Right cardiac atrium (tissue), 5 donors: ENCODE measurements around the gene TBC1D2B. TPM values are rescaled to one million over a fixed set of nuclear protein-coding genes. Genes with fewer than 3 reads are reported as not detected.
"Not testable (repeated sequence)": the region's sequence is repeated elsewhere in the genome, so short reads cannot be mapped to it uniquely, and the experiment has no call there.

Experiments used
- ATAC-seq, 2 donors: fragments of 200-7000 bp; cut with Tn5 transposase; one replicate each; pipeline versions ENCODE4 v1.8.0 to v1.9.1; 2020; ENCODE audit warnings: moderate library complexity in 2 of 2, mild to moderate bottlenecking in 1 of 2
- DNase-seq, 3 donors: peaks; one replicate each; pipeline ENCODE4 v3.0.0-alpha.2; 2020
- H3K27ac ChIP-seq: one replicate; pipeline ENCODE4 v1.5.1; 2013; ENCODE audit warnings: mild to moderate bottlenecking, low read length, control low read depth, moderate library complexity
- H3K27me3 ChIP-seq: one replicate; pipeline ENCODE4 v1.6.1; 2013; ENCODE audit not compliant: control insufficient read depth, insufficient read depth
- H3K4me1 ChIP-seq: one replicate; pipeline ENCODE4 v1.6.1; 2013; ENCODE audit warnings: low read length; ENCODE audit not compliant: control insufficient read depth, insufficient read depth
- H3K4me3 ChIP-seq: one replicate; pipeline ENCODE4 v1.5.1; 2013; ENCODE audit warnings: low read length, control low read depth
- H3K9me3 ChIP-seq: one replicate; pipeline ENCODE4 v1.6.1; 2013; ENCODE audit warnings: low read length; ENCODE audit not compliant: control insufficient read depth
- WGBS: extraction: QIAGEN DNeasy Blood & Tissue Kit; methylation state at CpG from one replicate; pipeline ENCODE4 v1.1.7; 2013; 5-methylcytosine and 5-hydroxymethylcytosine counted together
- intact Hi-C, 4 donors: fragments of 100-400 bp; cut with DNase I; formaldehyde crosslinking; loops; one replicate each; pipeline versions ENCODE4 v1.11.0 to v1.14.0; 2022 to 2023
- polyA plus RNA-seq: library from polyadenylated mRNA; stranded (reverse); fragments of 200-250 nt; gene quantifications from one replicate; pipeline ENCODE4 v1.2.3, GENCODE V29; 2013
- total RNA-seq, 4 donors: library from RNA; stranded (reverse); fragmentation: NEBNext Ultra II Directional; extraction: Animal tissue kit (Norgen Biotek cat#: 25700); gene quantifications; one replicate each; pipeline ENCODE4 v1.2.1, GENCODE V29; 2021
- donor health status: healthy with polysubstance abuse.
- donor health status: DM: no; HTN: yes; CAD: no.
- donor health status: DM: no; HTN: no; CAD: no.
- donor health status: DM: no; HTN: yes; CAD: no; lungs with severe emphysema.
- donor health status: DM: yes; HTN: yes; CAD: no.

Gene TBC1D2B
- total and polyA plus RNA-seq, 5 donors: 8.2 to 19.8 (median 15.0) TPM

GRCh38 chr15:78000091-78000926, 77.2 kb downstream of the TBC1D2B start:
- 63% methylated on average over 24 of the region's 24 CpGs for WGBS
- ATAC-seq (peak; percentile 61 to 79), DNase-seq (peak; percentile 73 to 91 (median 88))
- no peaks in the 10 kb centered on the region for H3K27me3 ChIP-seq
- H3K9me3 ChIP-seq: no peaks in the 10 kb centered on the region
- H3K4me3 ChIP-seq: no peak overlapping the region
- no peak overlapping the region for H3K27ac ChIP-seq
- intact Hi-C loops: loop anchor here in 1 of 4 donors (10.0 kb wide), 1 partner anchor 104 kb away; no protein-coding TSS in a partner anchor
- peaks cover 3% of the 10 kb centered on the region for H3K4me1 ChIP-seq

DNA sequence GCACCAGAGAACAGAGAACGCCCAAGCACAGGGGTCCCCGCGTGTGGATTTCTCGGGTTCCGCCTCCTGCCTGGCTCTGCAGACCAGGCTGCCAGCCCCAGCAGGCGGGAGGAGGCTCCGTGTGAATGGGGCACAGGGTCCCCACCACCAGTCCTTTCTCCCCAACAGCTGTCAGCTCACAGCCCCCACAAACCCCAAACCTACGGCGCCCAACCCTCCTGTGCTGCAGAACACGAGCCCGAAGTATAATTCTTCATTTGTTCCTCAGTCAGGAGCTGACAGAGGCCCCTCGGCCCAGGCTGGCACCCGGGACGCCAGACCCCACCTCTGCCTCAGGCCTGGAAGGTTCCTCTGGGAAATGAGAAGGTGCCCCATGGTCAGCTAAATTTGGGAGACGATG, 78.0 kb downstream of the TBC1D2B start:
- no peak overlapping the region for H3K27ac ChIP-seq
- no peaks in the 10 kb centered on the region for H3K9me3 ChIP-seq
- H3K4me1 ChIP-seq: peaks cover 2% of the 10 kb centered on the region
- intact Hi-C loops: no loop called here
- no peaks in the 10 kb centered on the region for H3K27me3 ChIP-seq
- ATAC-seq: no peak
- no peak overlapping the region for H3K4me3 ChIP-seq
- DNase-seq: no peak
- 93% methylated on average over 15 of the region's 15 CpGs for WGBS

GRCh38 chr15:77998592-77998991, 78.9 kb downstream of the TBC1D2B start:
- Histone ChIP-seq H3K27me3 (no peaks in the 10 kb centered on the region), H3K4me1 (peaks cover 7% of the 10 kb centered on the region), H3K27ac (no peak overlapping the region), H3K4me3 (no peak overlapping the region), H3K9me3 (no peaks in the 10 kb centered on the region)
- intact Hi-C loops: no loop called here
- no peak for ATAC-seq
- WGBS: 91% methylated on average over 8 of the region's 8 CpGs
- no peak for DNase-seq

DNA sequence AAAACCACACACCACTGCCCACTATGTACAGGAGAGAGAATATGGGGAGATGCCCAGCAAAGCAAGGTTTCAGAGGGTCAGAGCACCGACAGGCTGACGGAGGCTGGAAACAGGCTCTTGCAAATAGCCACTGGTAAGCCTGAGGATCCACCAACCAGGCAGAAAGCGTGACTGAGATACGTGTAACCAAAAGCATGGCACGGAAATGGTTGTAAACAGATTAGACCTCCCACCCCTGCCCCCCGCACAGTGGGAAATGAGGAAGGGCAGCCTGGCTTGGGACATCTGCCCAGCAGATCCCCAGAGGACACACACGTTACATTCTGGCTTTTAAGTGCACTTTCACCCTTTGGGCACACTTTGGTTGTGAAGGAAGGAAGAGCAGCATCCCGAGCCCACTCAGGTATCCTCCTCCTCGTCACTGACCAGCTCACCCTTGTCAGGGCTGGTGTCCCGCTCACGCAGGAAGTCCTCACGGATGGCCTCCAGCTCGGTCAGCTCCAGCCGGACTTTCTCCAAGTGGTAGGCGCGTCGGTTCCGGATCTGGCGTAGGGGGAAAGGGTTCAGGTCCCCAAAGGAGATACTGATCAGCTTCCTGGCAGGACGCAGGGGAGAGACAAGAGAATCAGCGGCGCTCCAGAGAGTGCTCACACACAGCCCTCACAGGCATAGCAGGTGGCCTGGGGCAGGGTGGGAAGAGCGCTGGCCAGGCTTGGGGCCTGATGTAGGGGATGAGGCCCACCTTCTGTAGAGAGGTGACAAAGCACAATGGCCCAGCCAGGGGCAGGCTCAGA, 79.6 kb downstream of the TBC1D2B start:
- H3K4me1 ChIP-seq, intact Hi-C loops, DNase-seq, H3K27me3 ChIP-seq, H3K27ac ChIP-seq, H3K9me3 ChIP-seq, ATAC-seq, H3K4me3 ChIP-seq: not testable (repeated sequence)
- 88% methylated on average over 23 of the region's 23 CpGs for WGBS

- H3K27me3 ChIP-seq: not testable (repeated sequence)
- 92% methylated on average over 6 of the region's 6 CpGs for WGBS
- H3K4me1 ChIP-seq: peaks cover 12% of the 10 kb centered on the region
Observed at GRCh38 chr15:77997221-77997620, 80.3 kb downstream of the TBC1D2B start.

GRCh38 chr15:77996713-77997171, 80.8 kb downstream of the TBC1D2B start:
- H3K27ac ChIP-seq, ATAC-seq, H3K9me3 ChIP-seq, intact Hi-C loops, H3K27me3 ChIP-seq, H3K4me3 ChIP-seq, DNase-seq: not testable (repeated sequence)
- H3K4me1 ChIP-seq: peaks cover 15% of the 10 kb centered on the region
- 67% methylated on average over 4 of the region's 4 CpGs for WGBS

More at GRCh38 chr15:77997221-77997620, 80.3 kb downstream of the TBC1D2B start:
- DNase-seq, H3K27ac ChIP-seq, intact Hi-C loops, H3K9me3 ChIP-seq, ATAC-seq, H3K4me3 ChIP-seq: not testable (repeated sequence)

GRCh38 chr15:77996226-77996625, 81.3 kb downstream of the TBC1D2B start:
- H3K27me3 ChIP-seq, H3K27ac ChIP-seq, H3K4me3 ChIP-seq, H3K9me3 ChIP-seq, intact Hi-C loops, ATAC-seq, DNase-seq: not testable (repeated sequence)
- peaks cover 15% of the 10 kb centered on the region for H3K4me1 ChIP-seq
- 58% methylated on average over 7 of the region's 8 CpGs for WGBS

- WGBS: 61% methylated on average over 4 of the region's 4 CpGs
- H3K4me3 ChIP-seq, ATAC-seq, DNase-seq, H3K9me3 ChIP-seq, intact Hi-C loops, H3K27ac ChIP-seq, H3K27me3 ChIP-seq: not testable (repeated sequence)
- H3K4me1 ChIP-seq: peaks cover 22% of the 10 kb centered on the region
Observed at GRCh38 chr15:77995537-77995918, 82.0 kb downstream of the TBC1D2B start.

DNA sequence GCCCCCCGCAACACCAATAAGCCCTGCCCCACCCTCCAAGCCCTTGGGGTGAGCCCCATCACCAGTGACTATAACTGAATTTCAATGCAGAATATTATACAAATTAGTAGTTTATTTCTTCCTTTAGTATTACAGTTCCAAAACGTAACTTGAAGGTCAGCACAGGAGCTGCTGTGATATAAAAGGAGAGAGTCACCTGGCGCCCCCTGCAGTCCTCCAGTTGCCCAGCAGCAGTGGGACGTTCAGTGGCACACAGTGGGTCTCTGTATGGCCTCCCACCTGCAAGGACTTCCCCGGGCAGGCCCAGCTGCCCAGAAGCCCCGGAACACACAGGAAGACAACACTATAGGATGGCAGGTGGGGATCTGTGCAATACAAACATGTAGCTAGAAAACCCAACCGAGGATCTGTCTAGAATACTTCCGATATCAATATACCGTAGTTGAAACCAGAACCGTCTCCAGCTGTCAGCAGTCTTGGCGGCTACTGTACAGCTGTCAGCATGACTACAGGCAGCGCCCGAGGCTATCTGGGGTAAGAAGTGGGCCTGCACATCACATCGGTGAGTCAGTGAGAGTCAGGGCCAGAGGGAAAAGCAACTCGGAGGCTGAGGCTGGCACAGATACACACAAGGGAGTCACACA, 82.5 kb downstream of the TBC1D2B start:
- ATAC-seq (peak; percentile 30 to 53), DNase-seq (peak in 2 of 3 donors; percentile 73 to 82)
- H3K4me3 ChIP-seq, intact Hi-C loops, H3K27ac ChIP-seq, H3K9me3 ChIP-seq, H3K27me3 ChIP-seq: not testable (repeated sequence)
- WGBS: 46% methylated on average over 15 of the region's 15 CpGs
- peaks cover 23% of the 10 kb centered on the region for H3K4me1 ChIP-seq

DNA sequence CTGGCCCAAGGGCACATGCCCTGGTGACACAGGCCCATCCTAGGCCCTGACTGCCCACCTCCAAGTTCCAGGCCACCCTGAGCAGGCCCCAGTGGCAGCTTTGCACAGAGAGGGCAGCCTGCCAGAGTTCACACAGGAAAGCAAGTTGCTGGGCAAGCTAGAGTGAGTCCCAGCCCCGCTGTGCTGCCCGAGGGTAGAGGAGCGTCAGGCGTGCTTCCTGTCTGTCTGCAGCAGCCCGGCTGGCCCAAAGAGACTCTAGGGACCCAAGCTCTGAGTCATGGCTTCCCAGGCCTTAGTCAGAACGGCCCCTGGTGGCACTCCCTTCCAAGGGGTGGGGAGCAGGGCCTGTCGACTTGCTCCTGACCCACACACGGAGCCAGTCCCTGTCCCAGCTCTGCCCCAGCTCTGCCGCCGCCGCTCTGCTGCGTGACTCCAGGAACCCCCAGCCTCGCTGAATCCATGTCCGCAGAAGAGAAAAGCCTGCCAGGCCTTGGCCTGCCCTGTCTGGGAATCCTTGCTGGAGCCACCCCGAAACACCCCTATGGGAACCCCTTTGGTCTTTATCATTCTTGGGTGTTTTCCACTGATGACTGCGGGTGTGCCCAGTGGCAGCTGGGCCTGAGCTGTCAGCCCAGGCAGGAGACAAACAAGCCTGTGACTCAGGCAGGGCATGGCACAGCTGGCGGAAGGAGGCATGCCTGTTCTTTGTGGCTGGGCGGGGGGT, 83.4 kb downstream of the TBC1D2B start:
- H3K9me3 ChIP-seq, H3K4me3 ChIP-seq, H3K27me3 ChIP-seq, intact Hi-C loops: not testable (repeated sequence)
- Histone ChIP-seq H3K27ac (peak overlapping the region; percentile 69), H3K4me1 (peaks cover 23% of the 10 kb centered on the region)
- DNase-seq (peak; percentile 91 to 93 (median 92)), ATAC-seq (peak; percentile 72 to 87)
- 30% methylated on average over 17 of the region's 18 CpGs for WGBS
